ENCODE data around the gene ACSF2.

Gene ACSF2

DNA sequence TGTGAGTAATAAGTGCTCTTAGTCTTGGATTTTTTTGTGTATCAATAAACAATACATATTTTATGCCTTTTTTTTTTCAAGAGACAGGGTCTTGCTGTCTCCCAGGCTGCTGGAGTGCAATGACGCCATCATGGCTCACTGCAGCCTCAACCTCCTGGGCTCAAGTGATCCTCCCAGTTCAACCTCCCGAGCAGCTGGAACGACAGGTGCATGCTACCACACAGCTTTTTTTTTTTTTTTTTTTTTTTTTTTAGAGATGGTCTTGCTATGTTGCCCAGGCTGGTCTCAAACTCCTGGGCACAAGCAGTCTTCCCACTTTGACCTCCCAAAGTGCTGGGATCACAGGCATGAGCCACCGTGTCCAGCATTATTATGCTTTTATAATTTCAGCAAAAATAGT is 13.0 kb downstream of the ACSF2 start:
- Histone ChIP-seq H3K4me3 (ENCODE audit: insufficient read depth, low read length, poor library complexity, severe bottlenecking) (no peak overlapping the region), H3K9ac (ENCODE audit: low read length) (no peak overlapping the region), H3K36me3 (ENCODE audit: low read length) (no peaks in the 10 kb centered on the region), H3K79me2 (ENCODE audit: insufficient read depth, low read length) (no peaks in the 10 kb centered on the region), H2AFZ (ENCODE audit: low read depth, low read length, severe bottlenecking) (no peak overlapping the region), H3F3A (ENCODE audit: insufficient read depth) (no peaks in the 10 kb centered on the region), H3K9me3 (ENCODE audit: insufficient read depth, low read length) (no peaks in the 10 kb centered on the region), H3K4me2 (ENCODE audit: low read depth, low read length, poor library complexity, severe bottlenecking) (no peak overlapping the region), H3K27me3 (ENCODE audit: low read length) (no peaks in the 10 kb centered on the region), H3K27ac (ENCODE audit: low read depth, low read length) (no peak overlapping the region), H3K9me2 (replicated peaks; ENCODE audit: insufficient read depth, low read length) (no peaks in the 10 kb centered on the region), H4K20me1 (ENCODE audit: low read depth, low read length) (no peaks in the 10 kb centered on the region)
- TF ChIP-seq, protein P1, sequence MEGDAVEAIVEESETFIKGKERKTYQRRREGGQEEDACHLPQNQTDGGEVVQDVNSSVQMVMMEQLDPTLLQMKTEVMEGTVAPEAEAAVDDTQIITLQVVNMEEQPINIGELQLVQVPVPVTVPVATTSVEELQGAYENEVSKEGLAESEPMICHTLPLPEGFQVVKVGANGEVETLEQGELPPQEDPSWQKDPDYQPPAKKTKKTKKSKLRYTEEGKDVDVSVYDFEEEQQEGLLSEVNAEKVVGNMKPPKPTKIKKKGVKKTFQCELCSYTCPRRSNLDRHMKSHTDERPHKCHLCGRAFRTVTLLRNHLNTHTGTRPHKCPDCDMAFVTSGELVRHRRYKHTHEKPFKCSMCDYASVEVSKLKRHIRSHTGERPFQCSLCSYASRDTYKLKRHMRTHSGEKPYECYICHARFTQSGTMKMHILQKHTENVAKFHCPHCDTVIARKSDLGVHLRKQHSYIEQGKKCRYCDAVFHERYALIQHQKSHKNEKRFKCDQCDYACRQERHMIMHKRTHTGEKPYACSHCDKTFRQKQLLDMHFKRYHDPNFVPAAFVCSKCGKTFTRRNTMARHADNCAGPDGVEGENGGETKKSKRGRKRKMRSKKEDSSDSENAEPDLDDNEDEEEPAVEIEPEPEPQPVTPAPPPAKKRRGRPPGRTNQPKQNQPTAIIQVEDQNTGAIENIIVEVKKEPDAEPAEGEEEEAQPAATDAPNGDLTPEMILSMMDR (IDR thresholded peaks at IDR 0.05; ENCODE audit: insufficient read depth, low read length, poor library complexity, severe bottlenecking), result no peak
- TF ChIP-seq EZH2phosphoT487 (conservative IDR thresholded peaks at IDR 0.05; ENCODE audit: low read length), result no peak

- no peak overlapping the region for H3K9ac ChIP-seq (ENCODE audit: low read length)
- TF ChIP-seq EZH2phosphoT487 (conservative IDR thresholded peaks at IDR 0.05; ENCODE audit: low read length), result no peak
- TF ChIP-seq, protein P1 (IDR thresholded peaks at IDR 0.05; ENCODE audit: insufficient read depth, low read length, poor library complexity, severe bottlenecking), result no peak
- no peaks in the 10 kb centered on the region for H4K20me1 ChIP-seq (ENCODE audit: low read depth, low read length)
- H3K27me3 ChIP-seq (ENCODE audit: low read length), result no peaks in the 10 kb centered on the region
- H2AFZ ChIP-seq (ENCODE audit: low read depth, low read length, severe bottlenecking), result no peak overlapping the region
- H3K4me3 ChIP-seq (ENCODE audit: insufficient read depth, low read length, poor library complexity, severe bottlenecking), result no peak overlapping the region
- no peaks in the 10 kb centered on the region for H3K9me2 ChIP-seq (replicated peaks; ENCODE audit: insufficient read depth, low read length)
- H3F3A ChIP-seq (ENCODE audit: insufficient read depth), result no peaks in the 10 kb centered on the region
- no peaks in the 10 kb centered on the region for H3K9me3 ChIP-seq (ENCODE audit: insufficient read depth, low read length)
- H3K4me2 ChIP-seq (ENCODE audit: low read depth, low read length, poor library complexity, severe bottlenecking), result no peak overlapping the region
- H3K79me2 ChIP-seq (ENCODE audit: insufficient read depth, low read length), result no peaks in the 10 kb centered on the region
- H3K36me3 ChIP-seq (ENCODE audit: low read length), result no peaks in the 10 kb centered on the region
- H3K27ac ChIP-seq (ENCODE audit: low read depth, low read length), result no peak overlapping the region
Observed at GRCh38 chr17:50440172-50440837, 14.3 kb downstream of the ACSF2 start.

GRCh38 chr17:50440838-50441829 is 15.1 kb downstream of the ACSF2 start:
- no peaks in the 10 kb centered on the region for H3K9me3 ChIP-seq (ENCODE audit: insufficient read depth, low read length)
- H2AFZ ChIP-seq (ENCODE audit: low read depth, low read length, severe bottlenecking), result no peak overlapping the region
- H4K20me1 ChIP-seq (ENCODE audit: low read depth, low read length), result no peaks in the 10 kb centered on the region
- H3F3A ChIP-seq (ENCODE audit: insufficient read depth), result no peaks in the 10 kb centered on the region
- H3K4me2 ChIP-seq (ENCODE audit: low read depth, low read length, poor library complexity, severe bottlenecking), result no peak overlapping the region
- H3K79me2 ChIP-seq (ENCODE audit: insufficient read depth, low read length), result no peaks in the 10 kb centered on the region
- no peak overlapping the region for H3K9ac ChIP-seq (ENCODE audit: low read length)
- no peak overlapping the region for H3K4me3 ChIP-seq (ENCODE audit: insufficient read depth, low read length, poor library complexity, severe bottlenecking)
- H3K27ac ChIP-seq (ENCODE audit: low read depth, low read length), result no peak overlapping the region
- no peaks in the 10 kb centered on the region for H3K27me3 ChIP-seq (ENCODE audit: low read length)
- no peaks in the 10 kb centered on the region for H3K9me2 ChIP-seq (replicated peaks; ENCODE audit: insufficient read depth, low read length)
- H3K36me3 ChIP-seq (ENCODE audit: low read length), result no peaks in the 10 kb centered on the region
- no peak for TF ChIP-seq EZH2phosphoT487 (conservative IDR thresholded peaks at IDR 0.05; ENCODE audit: low read length)
- TF ChIP-seq, protein P1 (IDR thresholded peaks at IDR 0.05; ENCODE audit: insufficient read depth, low read length, poor library complexity, severe bottlenecking), result no peak

Measured in SU-DHL-6 (cell line).